ENCODE data around the gene PCDHGA7. TPM values are rescaled to one million over a fixed set of nuclear protein-coding genes. Genes with fewer than 3 reads are reported as not detected.
"Not testable (repeated sequence)": the region's sequence is repeated elsewhere in the genome, so short reads cannot be mapped to it uniquely, and the experiment has no call there.

PCDHGA7 gene
- total RNA-seq, 1 donor from 2014 or later, result 2.5 TPM

GRCh38 chr5:141371572-141372475 is 10.7 kb upstream of the PCDHGA7 start:
- H3K27me3 ChIP-seq, result peaks cover 7% of the 10 kb centered on the region
- ATAC-seq (no peak), DNase-seq (no peak)
- no peaks in the 10 kb centered on the region for H3K4me1 ChIP-seq
- no peak overlapping the region for H3K4me3 ChIP-seq
- H3K36me3 ChIP-seq, result no peaks in the 10 kb centered on the region
- intact Hi-C loops (cut with DNase I), result no loop called here
- no peak overlapping the region for H3K27ac ChIP-seq
- TF ChIP-seq CTCF (IDR thresholded peaks at IDR 0.05), result no peak
- peaks cover 30% of the 10 kb centered on the region for H3K9me3 ChIP-seq

GRCh38 chr5:141373673-141374317 is 8.7 kb upstream of the PCDHGA7 start, which contains the start of gene PCDHGA6:
TSS of gene PCDHGA6 (plus strand) at chr5:141373891. CDS start at chr5:141374084, 193 bp downstream.
- intact Hi-C loops (cut with DNase I), result no loop called here
- Histone ChIP-seq H3K27me3 (peaks cover 7% of the 10 kb centered on the region), H3K9me3 (peaks cover 36% of the 10 kb centered on the region), H3K27ac (no peak within 1 kb of the TSS), H3K4me3 (no peak within 1 kb of the TSS), H3K36me3 (no peaks in the 10 kb centered on the region), H3K4me1 (no peaks in the 10 kb centered on the region)
- TF ChIP-seq CTCF (IDR thresholded peaks at IDR 0.05), result peak; percentile 41
- ATAC-seq, result no peak
- no peak for DNase-seq

- no peak for TF ChIP-seq CTCF (IDR thresholded peaks at IDR 0.05)
- intact Hi-C loops (cut with DNase I), result no loop called here
- DNase-seq, result no peak
- Histone ChIP-seq H3K4me3 (no peak overlapping the region), H3K9me3 (peaks cover 36% of the 10 kb centered on the region), H3K27me3 (peaks cover 7% of the 10 kb centered on the region), H3K4me1 (no peaks in the 10 kb centered on the region), H3K27ac (no peak overlapping the region), H3K36me3 (no peaks in the 10 kb centered on the region)
- ATAC-seq, result no peak
These were observed 7.9 kb upstream of the PCDHGA7 start for GRCh38 chr5:141374627-141375026.

- H3K27ac ChIP-seq; H3K27me3 ChIP-seq; H3K4me1 ChIP-seq; ATAC-seq; H3K36me3 ChIP-seq; H3K4me3 ChIP-seq; DNase-seq; intact Hi-C loops (cut with DNase I): not testable (repeated sequence)
- peaks cover 41% of the 10 kb centered on the region for H3K9me3 ChIP-seq
These were observed 6.9 kb upstream of the PCDHGA7 start for GRCh38 chr5:141375444-141376155.

GRCh38 chr5:141383345-141383744 is 803 bp downstream of the PCDHGA7 start:
- no peak for TF ChIP-seq CTCF (IDR thresholded peaks at IDR 0.05)
- Histone ChIP-seq H3K9me3 (peaks cover 19% of the 10 kb centered on the region), H3K36me3 (no peaks in the 10 kb centered on the region), H3K4me1 (no peaks in the 10 kb centered on the region), H3K27me3 (peaks cover 11% of the 10 kb centered on the region), H3K4me3 (no peak overlapping the region), H3K27ac (no peak overlapping the region)
- no peak for DNase-seq
- intact Hi-C loops (cut with DNase I), result no loop called here
- no peak for ATAC-seq

Data from upper lobe of right lung (tissue), 1 donor.